Bone marrow (tissue), 2 donors: ENCODE data around the gene HDAC4.
"Not testable (repeated sequence)": the region's sequence is repeated elsewhere in the genome, so short reads cannot be mapped to it uniquely, and the experiment has no call there.

ENCODE experiments used
- DNase-seq, 2 donors: peaks; one replicate each; lab custom pipeline; 2025; lab: John Stamatoyannopoulos, UW

HDAC4 gene

DNA sequence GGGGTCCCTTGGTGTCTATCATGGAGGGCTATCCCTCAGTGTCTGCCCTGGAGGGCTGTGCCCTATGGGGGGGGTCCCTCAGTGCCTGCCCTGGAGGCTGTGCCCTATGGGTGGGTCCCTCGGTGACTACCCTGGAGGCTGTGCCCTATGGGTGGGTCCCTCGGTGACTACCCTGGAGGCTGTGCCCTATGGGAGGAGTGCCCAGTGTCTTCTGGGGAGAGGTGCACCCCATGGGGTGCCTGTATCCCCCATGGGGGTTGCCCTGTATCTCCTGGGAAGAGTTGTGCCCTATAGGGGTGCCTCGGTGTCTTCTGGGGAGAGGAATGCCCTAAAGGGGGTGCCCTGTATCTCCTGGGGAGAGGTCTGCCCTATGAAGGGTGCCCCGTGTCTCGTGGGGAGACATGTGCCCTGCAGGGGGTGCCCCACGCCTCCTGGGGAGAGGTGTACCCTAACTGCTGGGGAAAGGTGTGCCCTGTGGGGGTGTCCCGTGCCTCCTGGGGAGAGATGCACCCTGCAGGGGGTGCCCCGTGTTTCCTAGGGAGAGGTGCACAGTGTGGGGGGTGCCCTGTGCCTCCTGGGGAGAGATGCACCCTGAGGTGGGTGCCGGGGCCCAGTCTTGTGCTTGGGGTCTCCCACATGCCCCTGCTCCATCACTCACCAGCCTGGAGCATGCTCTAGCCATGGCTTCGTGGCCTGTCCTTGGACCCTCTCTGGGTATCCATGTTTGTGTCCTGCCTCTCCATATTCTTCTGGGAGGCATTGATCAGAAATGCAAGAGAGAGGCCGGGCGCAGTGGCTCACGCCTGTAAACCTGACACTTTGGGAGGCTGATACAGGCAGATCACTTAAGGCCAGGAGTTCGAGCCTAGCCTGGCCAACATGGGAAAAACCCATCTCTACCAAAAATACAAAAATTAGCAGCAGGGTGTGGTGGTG, 215.6 kb downstream of the HDAC4 start:
- no peak for DNase-seq

- no peak for DNase-seq
Observed at GRCh38 chr2:239184179-239184578, 216.6 kb downstream of the HDAC4 start.

- DNase-seq = no peak
Observed at GRCh38 chr2:239182981-239183791, 217.6 kb downstream of the HDAC4 start.

DNA sequence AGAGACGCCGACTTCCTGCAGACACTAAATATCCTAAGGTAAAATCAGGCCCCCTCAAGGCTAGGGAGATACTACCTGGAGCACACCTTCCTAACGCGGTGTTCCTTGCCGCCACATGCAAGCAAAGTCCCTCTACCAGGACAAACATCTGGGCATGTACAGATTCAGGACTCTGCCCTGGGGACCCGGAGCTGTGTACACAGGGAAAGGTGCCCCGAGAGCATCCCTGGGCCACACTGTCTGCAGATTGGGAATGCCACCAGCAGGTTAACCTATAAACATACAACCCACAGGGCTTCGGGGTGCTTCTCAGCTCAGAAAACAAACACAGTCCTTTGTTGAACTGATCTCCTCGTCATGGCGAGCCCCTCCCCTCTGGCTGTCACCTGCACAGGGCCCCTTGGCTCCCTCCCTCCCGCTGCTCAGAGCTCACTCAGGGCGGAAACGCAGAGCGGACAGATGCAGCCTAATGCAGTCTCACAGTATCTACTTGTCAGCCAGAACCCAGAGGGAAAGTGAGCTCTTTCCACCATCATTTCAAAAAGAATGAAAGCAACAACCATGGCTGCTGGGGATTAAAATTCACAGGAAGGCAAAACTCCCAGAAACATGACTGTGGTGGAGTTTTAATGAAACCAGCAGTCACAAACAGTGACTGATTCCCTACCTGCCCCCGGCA, 218.8 kb downstream of the HDAC4 start:
- no peak for DNase-seq

DNA sequence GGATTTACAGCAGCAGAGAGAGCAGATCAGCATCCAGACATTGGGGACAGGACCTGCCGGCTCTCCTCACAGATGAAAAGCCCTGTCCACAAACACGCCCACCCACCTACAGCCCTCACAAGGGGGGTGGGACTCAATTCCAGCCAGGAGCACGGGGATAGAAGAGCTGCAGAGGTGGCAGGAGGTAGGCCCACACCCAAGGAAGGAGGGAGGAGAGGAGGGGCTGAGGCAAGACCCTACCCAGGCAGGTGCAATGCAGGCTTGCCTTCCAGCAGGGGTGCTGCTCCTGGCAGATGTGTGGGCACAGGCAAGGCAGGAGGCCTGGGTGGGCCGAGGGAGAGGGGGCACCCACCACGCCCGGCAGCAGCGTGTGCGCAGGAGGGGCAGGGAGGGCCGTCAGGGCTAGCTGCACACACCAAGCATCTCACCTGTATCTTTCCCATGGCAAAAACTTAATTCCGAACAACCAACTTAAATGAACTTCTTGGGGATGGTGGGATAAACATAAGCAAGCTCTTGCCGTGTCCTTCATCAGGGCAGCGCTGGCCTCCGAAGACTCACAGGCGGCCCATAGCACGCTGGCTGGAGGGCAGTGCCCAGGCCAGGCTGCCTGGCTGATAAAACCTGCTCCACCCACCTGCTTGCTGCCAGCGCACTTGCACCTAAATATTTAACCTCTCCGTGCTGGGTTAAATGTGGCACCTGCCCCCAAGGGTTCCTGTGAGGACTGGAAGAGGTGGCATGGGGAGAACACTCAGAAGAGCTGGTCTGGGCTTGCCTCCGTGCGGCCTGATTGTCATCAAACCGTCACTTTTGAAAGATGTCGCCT, 219.5 kb downstream of the HDAC4 start:
- no peak for DNase-seq

GRCh38 chr2:239180526-239181073, 220.2 kb downstream of the HDAC4 start:
- no peak for DNase-seq

DNA sequence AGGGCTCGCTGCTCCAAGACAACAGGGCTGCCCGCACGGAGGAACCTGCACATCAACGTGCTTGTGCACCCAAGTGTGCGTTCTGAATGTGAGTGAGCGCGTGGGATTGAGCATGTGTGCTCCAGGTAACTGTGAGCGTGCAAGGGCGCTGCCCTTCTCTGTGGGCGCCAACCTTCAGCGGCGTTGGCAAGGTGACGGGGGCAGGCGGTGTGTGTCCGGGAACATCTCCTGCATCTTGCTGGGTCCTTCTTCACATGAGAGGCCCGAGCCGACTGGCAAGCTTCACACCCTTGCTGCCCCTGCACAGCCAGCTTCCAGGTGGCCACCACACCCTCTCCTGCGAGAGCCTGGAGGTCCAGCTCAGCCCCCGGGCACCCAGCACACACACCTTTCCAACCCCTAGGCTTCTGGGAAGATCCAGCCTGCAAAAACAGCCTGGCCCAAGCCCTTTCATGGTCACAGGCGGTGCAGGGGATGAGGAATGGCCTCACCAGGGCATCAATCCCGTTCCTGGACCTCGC, 220.9 kb downstream of the HDAC4 start:
- DNase-seq = no peak

- DNase-seq = no peak
Observed at GRCh38 chr2:239178954-239179353, 221.9 kb downstream of the HDAC4 start.

DNA sequence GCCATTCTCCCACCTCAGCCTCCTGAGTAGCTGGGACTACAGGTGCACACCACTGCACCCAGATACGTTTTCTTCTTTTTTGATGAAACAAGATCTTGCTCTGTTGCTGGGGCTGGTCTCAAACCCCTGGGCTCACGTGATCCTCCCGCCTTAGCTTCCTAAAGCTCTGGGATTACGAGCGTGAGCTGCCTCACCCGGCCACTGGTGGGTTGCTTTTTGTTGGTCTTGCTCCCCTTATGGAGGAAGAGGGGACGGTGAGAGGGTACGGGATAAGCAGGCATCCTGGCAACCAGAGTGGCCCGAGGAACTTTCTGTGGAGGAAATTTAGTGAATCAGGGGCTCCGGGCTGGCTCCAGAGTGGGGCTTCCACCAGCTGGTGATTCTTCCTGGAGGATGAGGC, 222.3 kb downstream of the HDAC4 start:
- DNase-seq = no peak

DNA sequence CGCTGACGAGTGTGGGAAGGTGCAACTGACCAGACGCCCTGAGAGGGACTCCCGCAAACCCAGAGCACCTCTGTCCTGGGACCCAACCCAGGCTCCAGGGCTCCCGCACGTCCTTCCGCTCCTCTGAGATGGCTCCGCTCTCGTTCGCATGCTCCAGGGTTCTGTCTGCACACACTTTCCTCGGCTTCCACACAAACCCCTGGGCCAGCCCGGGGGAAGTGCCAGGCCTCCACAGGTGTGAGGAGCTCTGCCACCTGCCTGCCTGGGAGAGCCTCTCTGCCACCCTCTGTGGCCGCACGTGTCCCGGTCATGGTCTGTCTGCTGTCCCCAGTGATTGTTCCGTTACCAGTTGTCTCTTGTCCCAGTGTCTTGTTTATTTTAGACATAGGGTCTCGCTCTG, 222.9 kb downstream of the HDAC4 start:
- DNase-seq = no peak

DNA sequence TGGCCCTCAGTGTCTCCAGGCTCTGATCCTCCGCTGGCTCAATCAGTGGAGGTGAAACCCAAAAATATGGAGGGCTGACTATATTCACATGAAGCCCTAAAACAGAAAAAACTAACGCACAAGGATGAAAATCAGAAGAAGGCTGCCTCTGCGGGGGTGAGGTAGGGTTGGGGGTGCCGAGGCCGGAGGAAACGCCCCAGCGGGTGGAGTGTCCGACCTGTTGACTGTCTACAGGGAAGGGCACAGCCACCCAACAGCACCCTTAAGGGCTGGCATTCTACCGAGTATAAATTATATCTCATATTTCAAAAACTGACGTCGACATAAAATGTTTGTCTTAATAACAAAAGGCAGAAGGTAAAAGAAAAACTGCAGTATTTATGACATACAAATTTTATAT, 223.5 kb downstream of the HDAC4 start:
- DNase-seq = no peak

- not testable (repeated sequence) for DNase-seq
Observed at GRCh38 chr2:239176138-239176803, 224.5 kb downstream of the HDAC4 start.

DNA sequence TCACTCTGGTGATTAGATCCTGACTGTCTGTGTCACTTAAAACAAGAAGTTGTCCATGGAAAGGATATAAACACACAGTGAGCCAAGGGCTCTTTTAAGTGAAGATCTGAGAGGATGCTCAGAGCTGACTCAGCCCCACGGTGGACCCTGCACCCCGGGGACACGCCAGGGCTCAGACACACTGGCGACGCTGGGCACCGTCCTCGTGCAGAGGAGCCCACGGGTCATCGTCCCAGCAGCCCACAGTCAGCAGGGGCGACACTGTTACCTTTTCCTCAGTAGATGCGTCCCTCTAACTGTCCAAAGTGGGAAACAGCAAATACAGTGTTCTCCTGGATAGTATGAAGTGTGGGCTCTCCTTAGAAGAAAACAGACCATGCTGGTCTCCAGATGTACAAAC, 225.6 kb downstream of the HDAC4 start:
- no peak for DNase-seq

GRCh38 chr2:239173301-239173700, 227.5 kb downstream of the HDAC4 start:
- DNase-seq = no peak

GRCh38 chr2:239171643-239172042, 229.2 kb downstream of the HDAC4 start:
- DNase-seq = no peak

GRCh38 chr2:239169311-239170048, 231.3 kb downstream of the HDAC4 start:
- DNase-seq = no peak

DNA sequence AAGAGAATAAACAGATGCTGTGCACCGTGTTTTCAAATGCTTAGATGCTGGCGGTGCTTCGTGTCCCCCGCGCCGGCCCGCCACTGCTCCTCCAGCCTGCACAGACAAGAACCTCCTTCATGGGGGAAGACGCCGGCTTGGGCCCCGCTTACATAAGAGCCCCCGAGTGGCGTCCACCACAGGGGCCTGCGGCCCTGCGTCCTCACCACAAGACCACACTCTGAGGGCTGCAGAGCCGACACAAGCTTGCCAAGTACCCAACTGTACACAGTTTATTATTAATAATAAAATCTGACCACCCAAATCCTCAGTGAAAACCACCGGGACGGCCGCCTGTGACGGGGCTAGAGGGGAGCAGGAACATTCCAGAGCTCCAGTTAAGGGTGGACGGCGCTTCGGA, 232.2 kb downstream of the HDAC4 start:
- DNase-seq = no peak

DNA sequence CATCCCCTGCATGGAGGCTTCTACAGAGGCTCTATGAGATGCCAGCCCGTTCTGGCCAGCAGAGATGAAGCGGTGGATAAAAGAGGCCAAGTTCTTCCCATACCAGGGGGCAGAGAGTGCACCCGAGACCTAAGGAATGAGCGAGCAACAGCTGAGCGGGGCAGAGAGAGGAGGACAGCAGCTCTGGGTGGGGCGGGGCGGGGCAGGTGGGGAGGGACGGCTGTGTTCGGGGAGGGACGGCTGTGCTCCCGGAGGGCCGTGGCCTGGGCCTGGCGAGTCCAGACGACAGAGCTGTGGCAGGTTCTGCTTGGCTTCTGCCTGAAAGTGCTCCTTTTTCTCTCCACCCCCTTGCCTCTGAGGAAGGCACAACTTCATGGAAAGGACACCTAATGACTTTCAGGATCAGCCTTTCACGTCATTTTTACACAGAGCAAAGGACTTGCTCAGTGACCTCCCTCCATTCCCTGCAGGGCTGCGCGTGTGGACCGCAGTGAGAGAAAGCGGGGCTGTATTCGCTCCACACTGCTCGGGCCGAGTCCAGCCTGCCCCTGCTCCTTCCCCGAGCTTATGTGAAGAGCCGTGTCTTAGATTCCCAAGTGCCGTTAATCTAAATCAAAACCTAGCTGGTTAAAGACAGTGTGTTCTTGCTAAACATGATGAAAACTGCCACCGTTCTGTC, 232.9 kb downstream of the HDAC4 start:
- DNase-seq = no peak

DNA sequence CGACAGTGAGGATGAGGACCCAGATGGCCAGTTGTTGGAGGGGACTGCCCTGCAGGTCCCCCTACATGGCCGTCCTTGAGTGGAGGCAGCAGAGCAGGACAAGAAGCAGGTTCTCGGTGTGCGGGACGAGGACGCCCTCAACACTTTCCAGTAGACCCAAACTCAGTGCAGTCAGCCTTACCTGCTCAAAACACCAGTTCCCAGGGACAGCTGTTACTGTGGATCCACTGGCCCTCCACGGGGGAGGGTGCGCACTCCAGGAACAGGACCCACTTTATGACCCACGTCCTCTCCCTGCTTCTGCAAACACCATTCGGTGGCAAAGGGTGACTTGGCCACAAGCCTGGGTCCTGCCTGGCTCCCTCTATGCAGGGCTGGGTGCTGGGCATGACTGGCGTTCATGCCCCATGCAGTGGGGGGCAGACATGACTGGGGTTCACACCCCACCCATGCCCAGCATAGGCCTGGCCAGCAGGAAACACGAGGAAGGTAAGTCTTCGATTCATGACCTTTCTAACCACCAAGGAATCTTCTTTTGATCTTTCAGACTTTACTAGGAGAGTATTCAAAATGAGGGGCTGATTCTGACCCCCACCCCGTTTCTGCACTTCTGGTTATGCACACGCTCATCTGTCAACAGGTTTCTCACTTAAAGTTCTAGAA, 233.7 kb downstream of the HDAC4 start:
- no peak for DNase-seq
